Liver (tissue), 9 donors: ENCODE measurements around the gene LDLRAD4. TPM values are rescaled to one million over a fixed set of nuclear protein-coding genes. Genes with fewer than 3 reads are reported as not detected.

Source experiments
- DNase-seq: peaks from one replicate; pipeline ENCODE4 v3.0.0-alpha.2; 2017; ENCODE audit warnings: low spot score
- H3K27ac ChIP-seq, 2 donors: one replicate each; pipeline ENCODE4 v1.7.0; 2013; ENCODE audit warnings: inconsistent platforms in 2 of 2, low read length in 2 of 2, control low read depth in 1 of 2, low read depth in 1 of 2, mild to moderate bottlenecking in 1 of 2
- H3K27me3 ChIP-seq, 4 donors: one replicate each; pipeline versions ENCODE4 v1.6.1 to v1.7.0; 2013; ENCODE audit warnings: low read length in 3 of 4, inconsistent platforms in 1 of 4, mild to moderate bottlenecking in 1 of 4, moderate library complexity in 1 of 4; ENCODE audit not compliant: control insufficient read depth in 4 of 4, insufficient read depth in 4 of 4
- H3K36me3 ChIP-seq, 4 donors: one replicate each; pipeline versions ENCODE4 v1.6.1 to v1.7.0; 2013; ENCODE audit warnings: low read length in 3 of 4, mild to moderate bottlenecking in 3 of 4, low read depth in 1 of 4, moderate library complexity in 1 of 4; ENCODE audit not compliant: control insufficient read depth in 4 of 4, insufficient read depth in 3 of 4
- H3K4me1 ChIP-seq, 4 donors: one replicate each; pipeline versions ENCODE4 v1.6.1 to v1.7.0; 2013; ENCODE audit warnings: low read length in 3 of 4, mild to moderate bottlenecking in 3 of 4, moderate library complexity in 1 of 4; ENCODE audit not compliant: control insufficient read depth in 4 of 4, insufficient read depth in 4 of 4
- H3K4me3 ChIP-seq, 3 donors: one replicate each; pipeline versions ENCODE4 v1.6.1 to v1.7.0; 2013; ENCODE audit warnings: low read length in 3 of 3, control low read depth in 1 of 3, low read depth in 1 of 3, mild to moderate bottlenecking in 1 of 3
- H3K9ac ChIP-seq, 2 donors: one replicate each; pipeline ENCODE4 v1.7.0; 2013; ENCODE audit warnings: low read length in 2 of 2, mild to moderate bottlenecking in 2 of 2, moderate library complexity in 2 of 2, control low read depth in 1 of 2, low read depth in 1 of 2
- H3K9me3 ChIP-seq, 4 donors: one replicate each; pipeline versions ENCODE4 v1.6.1 to v1.7.0; 2013; ENCODE audit warnings: low read length in 3 of 4; ENCODE audit not compliant: control insufficient read depth in 4 of 4
- ATF3 ChIP-seq: IDR thresholded peaks from 2 replicates; pipeline ENCODE4 v1.6.1; 2016; ENCODE audit warnings: antibody characterized with exemption
- CTCF ChIP-seq: fragments of 150-350 bp; IDR thresholded peaks from 2 replicates; pipeline ENCODE4 v1.5.1; 2017; ENCODE audit warnings: improper control_type of control experiment, low read depth, low read length; ENCODE audit not compliant: missing input control
- EGR1 ChIP-seq, 2 donors: IDR thresholded peaks; 2 replicates each; pipeline ENCODE4 v1.6.1; 2016 to 2018; ENCODE audit warnings: antibody characterized with exemption in 2 of 2, low read depth in 2 of 2
- FOXA1 ChIP-seq: IDR thresholded peaks from 2 replicates; pipeline ENCODE4 v1.6.1; 2016; ENCODE audit warnings: antibody characterized with exemption
- FOXA2 ChIP-seq: IDR thresholded peaks from 2 replicates; pipeline ENCODE4 v1.6.1; 2016; ENCODE audit warnings: antibody characterized with exemption
- HNF4A ChIP-seq, 2 donors: conservative IDR thresholded peaks; 2 replicates each; pipeline ENCODE4 v1.6.1; 2016; ENCODE audit warnings: antibody characterized with exemption in 2 of 2, mild to moderate bottlenecking in 2 of 2
- HNF4G ChIP-seq: IDR thresholded peaks from 2 replicates; pipeline ENCODE4 v1.6.1; 2016; ENCODE audit warnings: antibody characterized with exemption
- JUND ChIP-seq, 2 donors: IDR thresholded peaks; 2 replicates each; pipeline ENCODE4 v1.6.1; 2016; ENCODE audit warnings: antibody characterized with exemption in 2 of 2
- MAX ChIP-seq: IDR thresholded peaks from 2 replicates; pipeline ENCODE4 v1.6.1; 2016; ENCODE audit warnings: antibody characterized with exemption
- NR2F2 ChIP-seq: IDR thresholded peaks from 2 replicates; pipeline ENCODE4 v1.6.1; 2016; ENCODE audit warnings: antibody characterized with exemption
- RAD21 ChIP-seq, 2 donors: IDR thresholded peaks; 2 replicates each; pipeline ENCODE4 v1.6.1; 2016; ENCODE audit warnings: antibody characterized with exemption in 2 of 2, mild to moderate bottlenecking in 2 of 2
- REST ChIP-seq: IDR thresholded peaks from 2 replicates; pipeline ENCODE4 v1.6.1; 2016; ENCODE audit warnings: antibody characterized with exemption, mild to moderate bottlenecking
- RXRA ChIP-seq, 2 donors: IDR thresholded peaks; 2 replicates each; pipeline ENCODE4 v1.6.1; 2017 to 2018; ENCODE audit warnings: antibody characterized with exemption in 2 of 2, mild to moderate bottlenecking in 1 of 2
- SP1 ChIP-seq: IDR thresholded peaks from 2 replicates; pipeline ENCODE4 v1.6.1; 2018; ENCODE audit warnings: antibody characterized with exemption, mild to moderate bottlenecking
- TAF1 ChIP-seq: conservative IDR thresholded peaks from 2 replicates; pipeline ENCODE4 v1.6.1; 2016; ENCODE audit warnings: antibody characterized with exemption, mild to moderate bottlenecking
- YY1 ChIP-seq: IDR thresholded peaks from 2 replicates; pipeline ENCODE4 v1.6.1; 2016; ENCODE audit warnings: antibody characterized with exemption, mild to moderate bottlenecking
- ZBTB33 ChIP-seq: IDR thresholded peaks from 2 replicates; pipeline ENCODE4 v1.6.1; 2016; ENCODE audit warnings: antibody characterized with exemption
- WGBS: extraction: QIAGEN DNeasy Blood & Tissue Kit; methylation state at CpG from one replicate; pipeline ENCODE4 v1.1.7; 2013; 5-methylcytosine and 5-hydroxymethylcytosine counted together
- polyA plus RNA-seq, 2 donors: library from polyadenylated mRNA; stranded (reverse) in 1 of 2; unstranded in 1 of 2; fragments of 200-250 nt in 1 of 2; fragments of >200 nt in 1 of 2; fragmentation: Nextera tagmentation in 1 of 2; extraction: Ambion mirVana in 1 of 2; gene quantifications; one replicate each; pipeline versions ENCODE4 v1.2.1 to v1.2.3, GENCODE V29; 2013 to 2015
- total RNA-seq, 2 donors: library from RNA; depleted of rRNA; stranded (reverse); fragments of >200 nt; gene quantifications; one replicate each; pipeline ENCODE4 v1.2.3, GENCODE V29; 2014
- donor health status: healthy.
- donor health status: healthy.
- donor health status: healthy.
- donor health status: healthy.
- donor health status: healthy.

Gene LDLRAD4
- total and polyA plus RNA-seq, 4 donors: 4.8 to 41.7 (median 12.7) TPM

- Histone ChIP-seq H3K27me3 (no peaks in the 10 kb centered on the region), H3K9ac (no peak overlapping the region), H3K27ac (no peak overlapping the region), H3K4me3 (no peak overlapping the region), H3K36me3 (peaks cover 2 to 5% (median 3%) of the 10 kb centered on the region in 4 donors), H3K9me3 (no peaks in the 10 kb centered on the region), H3K4me1 (no peaks in the 10 kb centered on the region)
- DNase-seq: no peak
- 94% methylated on average over 16 of the region's 16 CpGs for WGBS
- TF ChIP-seq YY1 (no peak), TAF1 (no peak), EGR1 (IDR thresholded peaks at IDR 0.05; ENCODE audit: low read depth in 2 of 2) (no peak), RAD21 (IDR thresholded peaks at IDR 0.05) (no peak), HNF4G (no peak), CTCF (no peak)
These were observed 265.0 kb downstream of the LDLRAD4 start for GRCh38 chr18:13483316-13484270.

- Histone ChIP-seq H3K9me3 (no peaks in the 10 kb centered on the region), H3K27ac (no peak overlapping the region), H3K4me1 (no peaks in the 10 kb centered on the region), H3K27me3 (no peaks in the 10 kb centered on the region), H3K9ac (no peak overlapping the region), H3K4me3 (no peak overlapping the region), H3K36me3 (peaks cover 2 to 5% (median 4%) of the 10 kb centered on the region in 4 donors)
- DNase-seq: no peak
- TF ChIP-seq ATF3 (no peak), YY1 (no peak), JUND (IDR thresholded peaks at IDR 0.05) (no peak), HNF4G (no peak), NR2F2 (no peak), RXRA (IDR thresholded peaks at IDR 0.05) (no peak), REST (no peak), FOXA2 (no peak), EGR1 (IDR thresholded peaks at IDR 0.05; ENCODE audit: low read depth in 2 of 2) (no peak), MAX (no peak), ZBTB33 (no peak), SP1 (no peak), RAD21 (IDR thresholded peaks at IDR 0.05) (no peak), FOXA1 (no peak), HNF4A (conservative IDR thresholded peaks at IDR 0.05) (no peak)
- 76% methylated on average over 6 of the region's 6 CpGs for WGBS
These were observed 266.6 kb downstream of the LDLRAD4 start for GRCh38 chr18:13485182-13485581.
